BE2C (cell line): ENCODE data around the gene LMF2.

Source experiments
- DNase-seq: peaks from one replicate; pipeline ENCODE4 v3.0.0-alpha.2; 2020
- H3K27me3 ChIP-seq: fragments of 250-450 bp; sonication (Bioruptor Pico); 2 replicates; pipeline ENCODE4 v1.5.1; 2020; ENCODE audit warnings: mild to moderate bottlenecking
- H3K36me3 ChIP-seq: fragments of 250-450 bp; sonication (Bioruptor Pico); 2 replicates; pipeline ENCODE4 v1.5.1; 2020; ENCODE audit warnings: mild to moderate bottlenecking
- H3K4me1 ChIP-seq: fragments of 250-450 bp; sonication (Bioruptor Pico); 2 replicates; pipeline ENCODE4 v1.5.1; 2020
- H3K4me3 ChIP-seq: 2 replicates; pipeline ENCODE4 v1.5.1; 2011; ENCODE audit warnings: low read depth, low read length
- H3K9me3 ChIP-seq: fragments of 250-450 bp; sonication (Bioruptor Pico); 2 replicates; pipeline ENCODE4 v1.5.1; 2020
- CTCF ChIP-seq: IDR thresholded peaks from 2 replicates; pipeline ENCODE4 v1.5.1; 2012; ENCODE audit warnings: mild to moderate bottlenecking, low read depth, low read length

Gene LMF2

DNA sequence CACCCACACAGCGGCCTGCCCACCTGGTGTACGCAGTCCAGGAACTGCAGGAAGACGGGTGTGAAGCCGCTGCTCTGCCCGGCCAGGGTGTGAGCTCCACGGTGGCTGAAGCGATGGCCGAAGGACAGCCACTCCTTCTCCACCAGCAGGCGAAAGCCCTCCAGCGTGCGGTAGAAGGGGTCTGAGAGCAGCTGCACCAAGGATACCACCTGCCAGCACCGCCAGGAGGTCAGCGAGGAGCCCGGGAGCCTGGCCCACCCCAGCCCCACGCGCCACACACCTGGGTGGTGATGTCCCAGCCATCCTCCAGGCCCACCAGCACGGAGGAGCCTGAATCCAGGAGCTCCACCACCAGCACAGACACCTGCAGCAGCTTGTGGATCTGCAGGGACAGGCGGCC is 52.3 kb downstream of the LMF2 start:
- H3K4me1 ChIP-seq = no peaks in the 10 kb centered on the region
- H3K9me3 ChIP-seq = no peaks in the 10 kb centered on the region
- no peaks in the 10 kb centered on the region for H3K27me3 ChIP-seq
- H3K36me3 ChIP-seq = peaks cover 47% of the 10 kb centered on the region
- no peak overlapping the region for H3K4me3 ChIP-seq
- no peak for TF ChIP-seq CTCF
- no peak for DNase-seq

DNA sequence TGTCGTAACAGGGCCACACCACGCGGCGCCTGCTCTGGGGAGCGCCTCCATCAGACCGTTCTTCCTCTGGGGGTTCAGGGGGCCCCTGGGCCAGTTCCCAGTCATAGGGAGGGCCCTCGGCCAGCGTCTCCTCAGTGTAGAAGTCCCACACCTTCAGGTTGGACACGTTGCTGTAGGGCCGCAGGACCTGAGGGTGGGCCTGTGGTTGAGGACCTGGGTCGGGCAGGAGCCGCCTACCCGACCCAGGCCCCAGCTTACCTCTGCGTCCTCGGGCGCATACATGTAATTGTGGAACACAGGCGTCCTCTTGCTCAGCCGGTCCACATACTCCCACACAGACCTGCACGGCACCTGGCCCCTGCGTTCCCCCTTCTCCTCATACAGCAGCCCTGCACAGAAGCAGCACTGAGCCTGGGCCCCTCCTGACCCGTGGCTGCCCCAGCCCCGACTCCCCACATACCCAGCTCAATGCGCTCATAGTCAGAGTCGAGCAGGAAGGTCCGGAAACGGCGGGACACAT is 52.9 kb downstream of the LMF2 start:
- TF ChIP-seq CTCF = no peak
- no peak for DNase-seq
- H3K36me3 ChIP-seq = peaks cover 47% of the 10 kb centered on the region
- H3K27me3 ChIP-seq = no peaks in the 10 kb centered on the region
- no peak overlapping the region for H3K4me3 ChIP-seq
- no peaks in the 10 kb centered on the region for H3K9me3 ChIP-seq
- no peaks in the 10 kb centered on the region for H3K4me1 ChIP-seq
